ENCODE measurements around the gene RAMP2. TPM values are rescaled to one million over a fixed set of nuclear protein-coding genes. Genes with fewer than 3 reads are reported as not detected.

The RAMP2 gene
- total RNA-seq, 1 experiment from 2014 or later: not detected

DNA sequence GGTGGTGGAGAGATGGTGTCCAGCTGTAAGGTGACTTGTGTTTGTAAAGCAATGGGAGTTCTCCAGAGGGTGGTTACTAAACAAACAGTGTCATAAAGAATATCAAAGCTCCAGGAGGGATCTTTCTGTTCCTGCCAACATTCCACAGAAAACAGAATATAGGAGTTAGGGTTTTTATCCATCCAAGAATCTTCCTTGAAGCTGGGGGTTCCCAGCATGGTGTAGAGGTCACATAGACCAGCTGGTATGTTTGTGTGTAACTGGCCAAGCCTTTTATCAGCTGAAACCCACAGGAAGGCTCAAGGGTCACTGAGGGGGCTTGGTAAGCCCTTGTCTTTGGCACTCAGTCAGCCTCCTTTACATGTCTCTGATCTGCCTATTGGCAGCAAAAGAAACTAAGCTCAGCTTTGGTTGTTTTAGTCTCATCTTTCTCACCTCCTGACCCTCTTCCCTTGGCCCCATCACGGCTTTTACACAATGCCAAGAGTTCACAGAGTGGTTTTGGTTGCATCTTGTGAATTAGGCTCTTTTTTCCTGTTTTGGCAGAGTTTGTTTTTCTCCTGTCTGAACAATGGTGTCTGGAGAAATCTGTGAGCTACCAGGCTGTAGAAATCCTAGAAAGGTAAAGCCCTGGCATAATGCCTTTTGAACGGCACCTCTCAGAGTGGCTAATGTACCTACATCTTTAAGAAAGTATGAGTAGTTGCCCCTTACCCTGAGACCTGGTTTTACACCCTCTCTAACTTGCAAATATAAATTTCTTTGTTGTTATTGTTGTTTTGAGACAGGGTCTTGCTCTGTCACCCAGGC lies 42.3 kb downstream of the RAMP2 start:
- TF ChIP-seq, protein P1, sequence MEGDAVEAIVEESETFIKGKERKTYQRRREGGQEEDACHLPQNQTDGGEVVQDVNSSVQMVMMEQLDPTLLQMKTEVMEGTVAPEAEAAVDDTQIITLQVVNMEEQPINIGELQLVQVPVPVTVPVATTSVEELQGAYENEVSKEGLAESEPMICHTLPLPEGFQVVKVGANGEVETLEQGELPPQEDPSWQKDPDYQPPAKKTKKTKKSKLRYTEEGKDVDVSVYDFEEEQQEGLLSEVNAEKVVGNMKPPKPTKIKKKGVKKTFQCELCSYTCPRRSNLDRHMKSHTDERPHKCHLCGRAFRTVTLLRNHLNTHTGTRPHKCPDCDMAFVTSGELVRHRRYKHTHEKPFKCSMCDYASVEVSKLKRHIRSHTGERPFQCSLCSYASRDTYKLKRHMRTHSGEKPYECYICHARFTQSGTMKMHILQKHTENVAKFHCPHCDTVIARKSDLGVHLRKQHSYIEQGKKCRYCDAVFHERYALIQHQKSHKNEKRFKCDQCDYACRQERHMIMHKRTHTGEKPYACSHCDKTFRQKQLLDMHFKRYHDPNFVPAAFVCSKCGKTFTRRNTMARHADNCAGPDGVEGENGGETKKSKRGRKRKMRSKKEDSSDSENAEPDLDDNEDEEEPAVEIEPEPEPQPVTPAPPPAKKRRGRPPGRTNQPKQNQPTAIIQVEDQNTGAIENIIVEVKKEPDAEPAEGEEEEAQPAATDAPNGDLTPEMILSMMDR (IDR thresholded peaks at IDR 0.05; ENCODE audit: unreplicated experiment): no peak
- Mint-ChIP-seq H3K4me3 (ENCODE audit: low read depth, unreplicated experiment) (no peak overlapping the region), H3K27ac (ENCODE audit: unreplicated experiment) (no peak overlapping the region), H3K27me3 (ENCODE audit: unreplicated experiment) (peaks cover 17% of the 10 kb centered on the region), H3K4me1 (ENCODE audit: low read depth, unreplicated experiment) (peaks cover 8% of the 10 kb centered on the region), H3K36me3 (ENCODE audit: insufficient read depth, unreplicated experiment) (peaks cover 7% of the 10 kb centered on the region), H3K9me3 (ENCODE audit: low read depth, unreplicated experiment) (no peaks in the 10 kb centered on the region)
- DNase-seq: no peak
- intact Hi-C loops (cut with micrococcal nuclease; ENCODE audit: unreplicated experiment): no loop called here
- CTCF ChIA-PET: interaction anchor here (0.5 kb wide), 1 partner anchor 132 kb away, joined by 12 read pairs; no protein-coding TSS in a partner anchor
- no TSS peak for BruUV-seq (replicated peaks)

DNA sequence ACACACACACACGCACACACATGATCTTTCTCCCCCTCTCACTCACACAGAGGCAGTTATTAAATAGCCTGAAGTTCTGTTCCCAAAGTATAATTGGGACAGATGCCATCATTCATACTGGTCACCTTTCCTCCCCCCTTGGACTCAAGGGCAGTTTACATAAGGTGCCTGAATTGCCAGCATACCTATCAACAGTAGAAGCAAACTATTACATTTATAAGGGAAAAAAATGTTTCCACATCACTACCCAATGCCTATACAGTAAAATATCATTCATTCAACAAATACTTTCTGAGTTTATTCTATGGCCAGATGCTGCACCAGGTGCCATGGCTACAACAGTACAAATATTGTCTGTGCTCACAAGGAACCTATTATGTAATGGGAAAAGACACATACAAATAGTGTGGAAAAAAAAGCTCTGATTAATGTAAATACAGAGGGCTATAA lies 43.9 kb downstream of the RAMP2 start:
- Mint-ChIP-seq H3K27me3 (ENCODE audit: unreplicated experiment) (peaks cover 13% of the 10 kb centered on the region), H3K9me3 (ENCODE audit: low read depth, unreplicated experiment) (no peaks in the 10 kb centered on the region), H3K4me1 (ENCODE audit: low read depth, unreplicated experiment) (no peaks in the 10 kb centered on the region), H3K27ac (ENCODE audit: unreplicated experiment) (no peak overlapping the region), H3K36me3 (ENCODE audit: insufficient read depth, unreplicated experiment) (no peaks in the 10 kb centered on the region), H3K4me3 (ENCODE audit: low read depth, unreplicated experiment) (no peak overlapping the region)
- DNase-seq: no peak
- intact Hi-C loops (cut with micrococcal nuclease; ENCODE audit: unreplicated experiment): no loop called here
- BruUV-seq (replicated peaks): no TSS peak
- TF ChIP-seq, protein P1 (IDR thresholded peaks at IDR 0.05; ENCODE audit: unreplicated experiment): no peak
- CTCF ChIA-PET: interaction anchor here (0.7 kb wide), 1 partner anchor 24 kb away, joined by 8 read pairs; no protein-coding TSS in a partner anchor

DNA sequence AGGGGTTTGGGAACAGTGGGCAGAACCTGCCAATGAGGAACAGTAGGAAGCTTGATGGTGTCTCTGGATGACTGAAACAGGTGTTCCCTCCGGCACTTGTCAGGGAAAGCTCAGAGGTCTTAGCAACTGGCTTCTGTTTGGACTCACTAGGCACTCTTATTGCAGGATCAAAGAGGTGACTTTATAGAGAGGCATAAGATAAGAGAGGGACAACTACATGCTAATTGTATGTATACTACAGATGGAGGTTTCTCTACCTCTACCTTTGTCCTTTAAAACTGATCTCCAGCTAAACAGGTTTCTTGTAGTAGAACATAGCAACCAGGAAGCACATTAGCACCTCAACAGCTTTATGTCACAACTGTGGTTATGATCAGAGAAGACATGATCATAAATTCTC lies 45.2 kb downstream of the RAMP2 start:
- no peaks in the 10 kb centered on the region for H3K27me3 Mint-ChIP-seq (ENCODE audit: unreplicated experiment)

DNA sequence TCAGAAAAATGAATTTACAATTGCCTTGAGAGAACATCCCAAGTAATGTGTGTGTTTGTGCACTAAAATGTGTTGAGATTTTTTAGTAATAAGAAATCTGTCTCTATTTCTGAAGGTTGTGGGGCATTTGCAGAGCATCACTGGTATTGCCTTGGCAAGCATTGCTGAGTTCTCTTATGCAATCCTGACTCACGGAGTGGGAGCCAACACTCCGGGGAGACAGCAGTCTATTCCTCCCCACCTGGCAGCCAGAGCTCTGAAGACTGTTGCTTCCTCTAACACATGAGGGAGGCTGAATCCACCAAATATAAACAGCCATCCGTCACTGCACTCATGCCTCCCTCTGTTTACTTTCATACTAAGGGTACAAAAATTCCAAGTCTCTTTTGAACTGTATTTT lies 48.2 kb downstream of the RAMP2 start:
- CTCF ChIA-PET: interaction anchor here (0.5 kb wide), 1 partner anchor 340 kb away, joined by 4 read pairs; no protein-coding TSS in a partner anchor
- Mint-ChIP-seq H3K9me3 (ENCODE audit: low read depth, unreplicated experiment) (no peaks in the 10 kb centered on the region), H3K27me3 (ENCODE audit: unreplicated experiment) (no peaks in the 10 kb centered on the region), H3K4me3 (ENCODE audit: low read depth, unreplicated experiment) (no peak overlapping the region), H3K4me1 (ENCODE audit: low read depth, unreplicated experiment) (no peaks in the 10 kb centered on the region), H3K36me3 (ENCODE audit: insufficient read depth, unreplicated experiment) (peaks cover 24% of the 10 kb centered on the region), H3K27ac (ENCODE audit: unreplicated experiment) (no peak overlapping the region)
- intact Hi-C loops (cut with micrococcal nuclease; ENCODE audit: unreplicated experiment): no loop called here
- DNase-seq: no peak
- BruUV-seq (replicated peaks): no TSS peak
- TF ChIP-seq, protein P1 (IDR thresholded peaks at IDR 0.05; ENCODE audit: unreplicated experiment): no peak

More for the DNA sequence above, 45.2 kb downstream of the RAMP2 start:
- CTCF ChIA-PET: interaction anchor here (0.9 kb wide), 1 partner anchor 33 kb away, joined by 3 read pairs; the partner anchor contains the start of gene VPS25
- no peak for DNase-seq
- Mint-ChIP-seq H3K36me3 (ENCODE audit: insufficient read depth, unreplicated experiment) (peaks cover 6% of the 10 kb centered on the region), H3K27ac (ENCODE audit: unreplicated experiment) (no peak overlapping the region), H3K9me3 (ENCODE audit: low read depth, unreplicated experiment) (no peaks in the 10 kb centered on the region), H3K4me3 (ENCODE audit: low read depth, unreplicated experiment) (no peak overlapping the region), H3K4me1 (ENCODE audit: low read depth, unreplicated experiment) (no peaks in the 10 kb centered on the region)
- intact Hi-C loops (cut with micrococcal nuclease; ENCODE audit: unreplicated experiment): no loop called here
- TF ChIP-seq, protein P1 (IDR thresholded peaks at IDR 0.05; ENCODE audit: unreplicated experiment): no peak
- BruUV-seq (replicated peaks): no TSS peak

Other genes with a start within 250 kb of the RAMP2 start
- gene NAGLU, start 225.0 kb upstream of the RAMP2 start, total RNA-seq (2022): 53.8 and 59.1 TPM in 2 replicates
- 0.88 and 1.0 TPM in 2 replicates for gene HSD17B1, start 208.3 kb upstream of the RAMP2 start, total RNA-seq (2022)
- 159 and 163 TPM in 2 replicates for gene COASY, start 199.1 kb upstream of the RAMP2 start, total RNA-seq (2022)
- gene MLX, start 194.1 kb upstream of the RAMP2 start, total RNA-seq (2022): 65.0 and 69.8 TPM in 2 replicates
- 31.8 and 32.4 TPM in 2 replicates for gene PSMC3IP, start 183.5 kb upstream of the RAMP2 start, total RNA-seq (2022)
- 71.2 and 80.6 TPM in 2 replicates for gene RETREG3, start 151.9 kb upstream of the RAMP2 start, total RNA-seq (2022)
- 130 and 133 TPM in 2 replicates for gene TUBG1, start 151.5 kb upstream of the RAMP2 start, total RNA-seq (2022)
- gene TUBG2, start 101.9 kb upstream of the RAMP2 start, total RNA-seq (2022): 23.6 and 26.1 TPM in 2 replicates
- gene PLEKHH3, start 84.2 kb upstream of the RAMP2 start, total RNA-seq (2022): 35.2 and 45.0 TPM in 2 replicates
- gene CCR10, start 79.4 kb upstream of the RAMP2 start, total RNA-seq (2022): 0.33 and 0.42 TPM in 2 replicates
- gene CNTNAP1, start 78.7 kb upstream of the RAMP2 start, total RNA-seq (2022): 1.2 and 1.3 TPM in 2 replicates
- gene EZH1, start 16.2 kb upstream of the RAMP2 start, total RNA-seq (2022): 43.3 and 45.5 TPM in 2 replicates
- gene VPS25, start 12.2 kb downstream of the RAMP2 start, total RNA-seq (2022): 93.9 and 101 TPM in 2 replicates
- 0.33 and 0.73 TPM in 2 replicates for gene WNK4, start 19.4 kb downstream of the RAMP2 start, total RNA-seq (2022)
- 98.8 and 99.9 TPM in 2 replicates for gene COA3, start 37.5 kb downstream of the RAMP2 start, total RNA-seq (2022)
- 0.54 TPM in 1 of 2 replicates, not detected in the other for gene CNTD1, start 37.6 kb downstream of the RAMP2 start, total RNA-seq (2022)
- 141 and 144 TPM in 2 replicates for gene BECN1, start 63.1 kb downstream of the RAMP2 start, total RNA-seq (2022)
- gene PSME3, start 72.2 kb downstream of the RAMP2 start, total RNA-seq (2022): 238 and 265 TPM in 2 replicates
- gene AOC2, start 83.4 kb downstream of the RAMP2 start, total RNA-seq (2022): 10.5 and 14.4 TPM in 2 replicates
- 3.5 and 7.4 TPM in 2 replicates for gene AOC3, start 90.0 kb downstream of the RAMP2 start, total RNA-seq (2022)
- not detected in 2 replicates for gene G6PC1, start 139.6 kb downstream of the RAMP2 start, total RNA-seq (2022)
- gene AARSD1, start 203.2 kb downstream of the RAMP2 start, total RNA-seq (2022): 93.7 and 96.6 TPM in 2 replicates
- gene PTGES3L, start 218.9 kb downstream of the RAMP2 start, total RNA-seq (2022): 2.0 and 2.1 TPM in 2 replicates
- 32.8 and 35.4 TPM in 2 replicates for gene RUNDC1, start 219.3 kb downstream of the RAMP2 start, total RNA-seq (2022)
- gene RPL27, start 237.2 kb downstream of the RAMP2 start, total RNA-seq (2022): 1,193 and 1,292 TPM in 2 replicates
- 98.6 and 195 TPM in 2 replicates for gene IFI35, start 245.6 kb downstream of the RAMP2 start, total RNA-seq (2022)

Measured in Calu3 (cell line).